WTC11 (cell line): ENCODE data around the gene MYO9A. TPM values are rescaled to one million over a fixed set of nuclear protein-coding genes. Genes with fewer than 3 reads are reported as not detected.

Experiments used
- ATF1 ChIP-seq: sonication (generic); formaldehyde crosslinking; IDR thresholded peaks from 2 replicates; pipeline ENCODE4 v1.8.1; 2023; ENCODE audit warnings: mild to moderate bottlenecking, moderate library complexity, missing genetic modification reagents
- ATF3 ChIP-seq: sonication (generic); formaldehyde crosslinking; conservative IDR thresholded peaks from 2 replicates; pipeline ENCODE4 v1.8.1; 2022; ENCODE audit warnings: mild to moderate bottlenecking, missing genetic modification reagents
- NFATC4 ChIP-seq: fragments of 250-450 bp; sonication (Bioruptor Pico); IDR thresholded peaks from 2 replicates; pipeline ENCODE4 v1.9.0; 2021; ENCODE audit warnings: mild to moderate bottlenecking
- RORB ChIP-seq: fragments of 250-450 bp; sonication (Bioruptor Pico); IDR thresholded peaks from 2 replicates; pipeline ENCODE4 v1.9.0; 2021; ENCODE audit warnings: mild to moderate bottlenecking
- ZNF138 ChIP-seq: sonication (generic); formaldehyde crosslinking; conservative IDR thresholded peaks from 2 replicates; pipeline ENCODE4 v1.8.1; 2022; ENCODE audit warnings: mild to moderate bottlenecking, moderate library complexity, missing genetic modification reagents
- ZNF281 ChIP-seq: sonication (generic); formaldehyde crosslinking; IDR thresholded peaks from 2 replicates; pipeline ENCODE4 v1.8.0; 2023; ENCODE audit warnings: mild to moderate bottlenecking, missing genetic modification reagents
- total RNA-seq: library from RNA; stranded (reverse); gene quantifications from 3 replicates; pipeline ENCODE4 v1.2.3, GENCODE V29; 2021
- TF ChIP-seq, protein P1 (sequence below): sonication (generic); formaldehyde crosslinking; IDR thresholded peaks from 2 replicates; pipeline ENCODE4 v1.8.0; 2023; ENCODE audit warnings: missing genetic modification reagents, mild to moderate bottlenecking, borderline replicate concordance
- TF ChIP-seq, protein P2 (sequence below): fragments of 250-450 bp; sonication (Bioruptor Pico); IDR thresholded peaks from 2 replicates; pipeline ENCODE4 v1.9.0; 2021; ENCODE audit warnings: mild to moderate bottlenecking

Gene MYO9A
- total RNA-seq, 1 experiment from 2014 or later = 23.5 TPM

- TF ChIP-seq, protein P1, sequence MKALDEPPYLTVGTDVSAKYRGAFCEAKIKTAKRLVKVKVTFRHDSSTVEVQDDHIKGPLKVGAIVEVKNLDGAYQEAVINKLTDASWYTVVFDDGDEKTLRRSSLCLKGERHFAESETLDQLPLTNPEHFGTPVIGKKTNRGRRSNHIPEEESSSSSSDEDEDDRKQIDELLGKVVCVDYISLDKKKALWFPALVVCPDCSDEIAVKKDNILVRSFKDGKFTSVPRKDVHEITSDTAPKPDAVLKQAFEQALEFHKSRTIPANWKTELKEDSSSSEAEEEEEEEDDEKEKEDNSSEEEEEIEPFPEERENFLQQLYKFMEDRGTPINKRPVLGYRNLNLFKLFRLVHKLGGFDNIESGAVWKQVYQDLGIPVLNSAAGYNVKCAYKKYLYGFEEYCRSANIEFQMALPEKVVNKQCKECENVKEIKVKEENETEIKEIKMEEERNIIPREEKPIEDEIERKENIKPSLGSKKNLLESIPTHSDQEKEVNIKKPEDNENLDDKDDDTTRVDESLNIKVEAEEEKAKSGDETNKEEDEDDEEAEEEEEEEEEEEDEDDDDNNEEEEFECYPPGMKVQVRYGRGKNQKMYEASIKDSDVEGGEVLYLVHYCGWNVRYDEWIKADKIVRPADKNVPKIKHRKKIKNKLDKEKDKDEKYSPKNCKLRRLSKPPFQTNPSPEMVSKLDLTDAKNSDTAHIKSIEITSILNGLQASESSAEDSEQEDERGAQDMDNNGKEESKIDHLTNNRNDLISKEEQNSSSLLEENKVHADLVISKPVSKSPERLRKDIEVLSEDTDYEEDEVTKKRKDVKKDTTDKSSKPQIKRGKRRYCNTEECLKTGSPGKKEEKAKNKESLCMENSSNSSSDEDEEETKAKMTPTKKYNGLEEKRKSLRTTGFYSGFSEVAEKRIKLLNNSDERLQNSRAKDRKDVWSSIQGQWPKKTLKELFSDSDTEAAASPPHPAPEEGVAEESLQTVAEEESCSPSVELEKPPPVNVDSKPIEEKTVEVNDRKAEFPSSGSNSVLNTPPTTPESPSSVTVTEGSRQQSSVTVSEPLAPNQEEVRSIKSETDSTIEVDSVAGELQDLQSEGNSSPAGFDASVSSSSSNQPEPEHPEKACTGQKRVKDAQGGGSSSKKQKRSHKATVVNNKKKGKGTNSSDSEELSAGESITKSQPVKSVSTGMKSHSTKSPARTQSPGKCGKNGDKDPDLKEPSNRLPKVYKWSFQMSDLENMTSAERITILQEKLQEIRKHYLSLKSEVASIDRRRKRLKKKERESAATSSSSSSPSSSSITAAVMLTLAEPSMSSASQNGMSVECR = no peak
- TF ChIP-seq ATF3 = no peak
- no peak for TF ChIP-seq RORB (CRISPR knock-in tag)
- no peak for TF ChIP-seq NFATC4 (CRISPR knock-in tag)
- TF ChIP-seq ZNF281 (CRISPR knock-in tag) = no peak
- no peak for TF ChIP-seq ZNF138
- TF ChIP-seq, protein P2, sequence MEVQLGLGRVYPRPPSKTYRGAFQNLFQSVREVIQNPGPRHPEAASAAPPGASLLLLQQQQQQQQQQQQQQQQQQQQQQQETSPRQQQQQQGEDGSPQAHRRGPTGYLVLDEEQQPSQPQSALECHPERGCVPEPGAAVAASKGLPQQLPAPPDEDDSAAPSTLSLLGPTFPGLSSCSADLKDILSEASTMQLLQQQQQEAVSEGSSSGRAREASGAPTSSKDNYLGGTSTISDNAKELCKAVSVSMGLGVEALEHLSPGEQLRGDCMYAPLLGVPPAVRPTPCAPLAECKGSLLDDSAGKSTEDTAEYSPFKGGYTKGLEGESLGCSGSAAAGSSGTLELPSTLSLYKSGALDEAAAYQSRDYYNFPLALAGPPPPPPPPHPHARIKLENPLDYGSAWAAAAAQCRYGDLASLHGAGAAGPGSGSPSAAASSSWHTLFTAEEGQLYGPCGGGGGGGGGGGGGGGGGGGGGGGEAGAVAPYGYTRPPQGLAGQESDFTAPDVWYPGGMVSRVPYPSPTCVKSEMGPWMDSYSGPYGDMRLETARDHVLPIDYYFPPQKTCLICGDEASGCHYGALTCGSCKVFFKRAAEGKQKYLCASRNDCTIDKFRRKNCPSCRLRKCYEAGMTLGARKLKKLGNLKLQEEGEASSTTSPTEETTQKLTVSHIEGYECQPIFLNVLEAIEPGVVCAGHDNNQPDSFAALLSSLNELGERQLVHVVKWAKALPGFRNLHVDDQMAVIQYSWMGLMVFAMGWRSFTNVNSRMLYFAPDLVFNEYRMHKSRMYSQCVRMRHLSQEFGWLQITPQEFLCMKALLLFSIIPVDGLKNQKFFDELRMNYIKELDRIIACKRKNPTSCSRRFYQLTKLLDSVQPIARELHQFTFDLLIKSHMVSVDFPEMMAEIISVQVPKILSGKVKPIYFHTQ = no peak
- TF ChIP-seq ATF1 (CRISPR knock-in tag) = no peak
Measured at GRCh38 chr15:71773206-71773859, 344.6 kb downstream of the MYO9A start (continued).

Other genes starting within 250 kb of the MYO9A start
- gene SENP8, start 253 bp upstream of the MYO9A start, total RNA-seq = 6.0 to 6.8 TPM (median 6.3 TPM) in 3 replicates
- gene GRAMD2A, start 79.6 kb upstream of the MYO9A start, total RNA-seq = 1.8 to 2.6 TPM (median 1.9 TPM) in 3 replicates
- gene PKM, start 113.0 kb upstream of the MYO9A start, total RNA-seq = 858 to 1,399 TPM (median 1,351 TPM) in 3 replicates
- 40.8 to 42.1 TPM (median 41.9 TPM) in 3 replicates for gene PARP6, start 154.4 kb upstream of the MYO9A start, total RNA-seq
- not detected in 3 replicates for gene CELF6, start 202.0 kb upstream of the MYO9A start, total RNA-seq